ENCODE measurements around the gene STK24. TPM values are rescaled to one million over a fixed set of nuclear protein-coding genes. Genes with fewer than 3 reads are reported as not detected.

STK24 gene
- total RNA-seq, 1 donor from 2014 or later = 53.8 TPM

- DNase-seq = no peak
Measured at GRCh38 chr13:98406971-98407370, 169.9 kb downstream of the STK24 start.

DNA sequence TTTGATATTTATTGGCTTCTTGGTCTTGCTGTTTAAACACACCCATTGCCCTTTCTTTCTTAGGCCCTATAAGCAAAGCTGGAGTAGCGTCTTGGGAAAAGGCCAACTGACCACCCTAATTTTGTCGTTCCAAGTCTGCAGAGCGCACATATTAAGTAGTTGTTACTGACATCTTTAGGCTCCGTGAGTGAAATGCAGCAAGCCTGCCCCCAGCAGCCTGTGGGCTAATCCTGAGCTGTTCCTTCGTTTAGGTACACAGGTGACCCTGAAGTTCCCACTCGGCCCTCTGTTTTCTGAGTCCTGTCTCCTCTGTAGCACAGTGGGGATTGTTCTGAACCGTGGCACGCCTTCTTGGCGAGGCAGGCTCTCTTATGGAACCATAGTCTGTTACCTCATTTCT lies 170.5 kb downstream of the STK24 start:
- DNase-seq = no peak

GRCh38 chr13:98405690-98406344 lies 171.1 kb downstream of the STK24 start:
- no peak for DNase-seq

GRCh38 chr13:98405107-98405571 lies 171.8 kb downstream of the STK24 start:
- peak; percentile 41 for DNase-seq

DNA sequence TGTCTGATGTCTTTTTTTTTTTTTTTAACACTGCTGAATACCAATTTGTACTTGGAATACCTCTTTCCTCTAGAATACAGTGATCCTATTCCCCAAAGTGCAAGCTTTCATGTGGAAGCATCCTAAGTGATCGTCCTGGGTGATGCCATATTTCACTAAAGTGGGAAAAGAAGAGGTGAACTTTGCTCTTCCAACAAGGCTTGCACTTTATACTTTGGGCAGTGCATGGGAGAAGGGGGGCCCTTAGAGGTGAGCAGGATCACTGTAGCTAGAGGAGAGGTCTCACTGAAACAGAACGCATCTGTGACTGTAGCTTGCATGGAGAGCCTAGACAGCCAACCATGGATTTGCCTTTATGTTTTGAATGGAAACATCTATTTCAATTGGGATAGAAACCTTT lies 173.8 kb downstream of the STK24 start:
- no peak for DNase-seq

DNA sequence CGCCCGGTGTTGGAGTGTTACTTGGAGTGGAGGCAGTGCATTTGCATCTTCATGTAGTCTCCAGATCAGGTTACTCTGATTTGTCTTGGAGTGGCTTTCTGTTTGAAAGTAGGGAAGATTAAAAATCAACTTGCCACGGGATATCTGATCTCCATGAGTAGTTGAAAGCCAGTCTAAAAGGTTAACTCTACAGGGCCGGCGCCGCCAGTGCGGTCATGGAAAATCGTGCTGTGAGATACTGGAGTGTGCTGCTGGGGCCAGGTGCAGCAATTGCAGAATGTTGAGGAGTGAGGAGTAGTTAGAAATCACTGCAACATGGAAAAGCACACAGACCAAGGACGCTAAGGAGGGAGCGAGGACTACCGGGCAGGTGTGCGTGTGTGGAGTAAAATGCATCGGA lies 175.0 kb downstream of the STK24 start:
- DNase-seq = no peak

DNA sequence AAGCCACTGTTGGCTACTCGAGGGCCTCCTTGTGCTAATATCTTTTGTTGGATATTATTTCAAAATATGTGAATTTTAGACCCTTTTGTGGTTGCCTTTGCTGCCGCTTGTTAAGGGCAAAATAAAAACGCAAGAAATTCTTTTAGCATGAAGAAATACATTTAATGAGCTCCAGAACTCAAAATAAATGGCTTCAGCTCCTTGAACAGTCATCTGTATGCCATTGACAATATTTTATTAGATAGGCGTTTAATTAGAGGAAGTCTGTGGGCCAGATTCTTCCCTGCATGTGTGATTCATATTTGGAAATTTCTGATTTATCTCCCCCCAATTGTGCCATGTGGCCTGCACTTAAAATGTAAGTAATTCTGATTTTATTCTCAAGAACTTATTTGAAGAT lies 177.2 kb downstream of the STK24 start:
- DNase-seq = peak; percentile 88

DNA sequence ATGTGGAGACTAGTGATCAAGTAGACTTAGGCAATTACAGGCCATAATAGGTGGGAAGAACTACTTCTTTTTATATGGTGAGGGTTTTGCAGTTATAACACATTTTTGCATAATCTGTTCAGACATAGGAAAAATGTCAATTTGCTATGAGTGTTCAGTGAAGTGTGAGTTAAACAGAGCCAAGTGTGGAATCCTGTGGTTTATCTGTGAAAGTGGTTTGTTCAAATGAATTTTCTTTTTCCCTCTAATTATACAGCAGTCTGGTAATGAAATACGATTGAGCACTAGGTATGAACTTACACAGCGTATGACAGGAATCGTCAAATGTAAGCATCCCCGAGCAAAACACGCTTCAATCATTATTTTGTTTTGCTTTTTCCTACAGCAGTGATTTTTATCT lies 178.3 kb downstream of the STK24 start:
- peak; percentile 48 for DNase-seq

- no peak for DNase-seq
Measured at GRCh38 chr13:98397861-98398260, 179.0 kb downstream of the STK24 start.

GRCh38 chr13:98397221-98397620 lies 179.7 kb downstream of the STK24 start:
- DNase-seq = no peak

DNA sequence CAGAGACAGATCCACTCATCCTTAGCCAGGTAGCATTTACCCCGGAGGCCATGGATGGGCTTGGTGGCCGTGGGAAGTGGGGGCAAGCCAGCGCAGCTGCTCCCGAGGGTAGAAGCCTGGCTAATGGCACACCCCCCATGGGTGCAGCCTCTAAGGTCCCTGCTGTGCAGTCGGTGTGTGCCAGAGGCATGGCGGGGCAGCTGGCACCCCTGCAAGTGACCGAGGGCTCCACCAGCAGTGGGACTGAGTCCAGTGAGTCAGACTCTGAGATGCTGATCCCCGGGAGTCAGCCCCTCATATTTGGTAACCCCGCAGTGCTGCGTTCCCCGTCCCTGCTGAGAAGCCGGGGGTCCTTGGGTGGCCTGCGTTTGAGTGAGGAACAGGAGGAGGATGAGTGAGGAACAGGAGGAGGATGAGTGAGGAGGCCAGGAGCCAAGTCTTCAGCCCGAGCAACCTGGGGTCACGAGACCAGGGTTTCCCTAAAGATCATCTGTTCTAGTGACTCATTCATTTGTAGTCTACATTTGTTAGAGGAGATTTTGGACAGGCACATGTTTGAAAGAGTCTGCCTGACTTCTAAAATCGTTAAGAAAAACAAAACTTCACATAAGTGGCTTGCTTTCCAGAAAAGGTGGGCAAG lies 180.7 kb downstream of the STK24 start:
- DNase-seq = no peak

Other genes with a start within 250 kb of the STK24 start
- 26.9 TPM for gene SLC15A1, start 175.6 kb upstream of the STK24 start, total RNA-seq